Subcutaneous abdominal adipose tissue (tissue), 5 donors: Measurements from ENCODE around the gene TAF3.

Source experiments
- H3K27ac ChIP-seq: one replicate; pipeline ENCODE4 v1.7.0; 2013; ENCODE audit warnings: low read depth, mild to moderate bottlenecking, inconsistent platforms, low read length, moderate library complexity
- H3K27me3 ChIP-seq, 5 donors: one replicate each; pipeline ENCODE4 v1.7.0; 2013; ENCODE audit warnings: low read length in 5 of 5, inconsistent platforms in 1 of 5; ENCODE audit not compliant: control insufficient read depth in 5 of 5, insufficient read depth in 4 of 5
- H3K36me3 ChIP-seq, 5 donors: one replicate each; pipeline ENCODE4 v1.7.0; 2013; ENCODE audit warnings: low read length in 5 of 5; ENCODE audit not compliant: control insufficient read depth in 5 of 5, insufficient read depth in 5 of 5
- H3K4me1 ChIP-seq, 5 donors: one replicate each; pipeline ENCODE4 v1.7.0; 2013; ENCODE audit warnings: low read length in 5 of 5, mild to moderate bottlenecking in 3 of 5, moderate library complexity in 1 of 5; ENCODE audit not compliant: control insufficient read depth in 5 of 5, insufficient read depth in 5 of 5
- H3K4me3 ChIP-seq, 5 donors: one replicate each; pipeline ENCODE4 v1.7.0; 2013; ENCODE audit warnings: low read length in 5 of 5, low read depth in 1 of 5
- H3K9ac ChIP-seq, 5 donors: one replicate each; pipeline ENCODE4 v1.7.0; 2013; ENCODE audit warnings: low read length in 5 of 5, mild to moderate bottlenecking in 4 of 5, moderate library complexity in 3 of 5
- H3K9me3 ChIP-seq, 5 donors: one replicate each; pipeline ENCODE4 v1.7.0; 2013; ENCODE audit warnings: low read length in 5 of 5; ENCODE audit not compliant: control insufficient read depth in 5 of 5
- donor health status: healthy.
- donor health status: healthy.
- donor health status: healthy.
- donor health status: healthy.
- donor health status: healthy.

Gene TAF3

DNA sequence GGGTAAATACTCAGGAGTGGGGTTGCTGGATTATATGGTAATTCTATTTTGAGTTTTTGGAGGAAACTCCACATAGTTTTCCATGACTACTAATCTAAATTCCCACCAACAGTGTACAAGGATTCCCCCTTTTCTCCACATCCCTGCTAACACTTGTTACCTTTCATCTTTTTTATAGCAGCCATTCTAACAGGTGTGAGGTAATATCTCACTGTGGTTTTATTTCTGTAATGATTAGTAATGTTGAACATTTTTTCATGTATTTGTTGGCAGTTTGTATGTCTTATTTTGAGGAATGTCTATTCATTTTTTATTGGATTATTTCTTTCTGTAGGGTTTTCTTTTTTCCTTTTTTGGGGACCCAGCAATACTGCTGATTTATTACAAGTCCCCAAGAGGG is 14.9 kb downstream of the TAF3 start:
- Histone ChIP-seq H3K9ac (no peak overlapping the region), H3K4me1 (peaks cover 0 to 5% (median 0%) of the 10 kb centered on the region in 5 donors), H3K27me3 (no peaks in the 10 kb centered on the region), H3K27ac (no peak overlapping the region), H3K4me3 (no peak overlapping the region), H3K36me3 (peaks cover 0 to 3% (median 0%) of the 10 kb centered on the region in 5 donors), H3K9me3 (no peaks in the 10 kb centered on the region)

DNA sequence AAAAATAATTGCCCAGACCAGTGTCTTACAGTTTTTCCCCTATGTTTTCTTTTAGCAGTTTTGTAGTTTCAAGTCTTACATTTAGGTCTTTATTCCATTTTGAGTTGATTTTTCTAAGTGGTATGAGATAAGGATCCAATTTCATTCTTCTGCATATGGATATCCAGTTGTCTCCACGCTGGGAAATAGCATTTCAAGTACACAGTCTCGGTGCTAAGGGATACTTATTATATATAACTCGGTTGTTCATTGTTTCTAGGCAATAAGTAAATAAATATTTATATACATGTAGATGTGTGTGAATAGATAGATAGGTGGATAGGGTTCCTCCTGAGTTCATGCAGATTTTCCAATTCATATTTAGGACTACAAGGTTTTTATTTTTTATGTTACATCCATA is 16.0 kb downstream of the TAF3 start:
- no peak overlapping the region for H3K4me3 ChIP-seq
- no peaks in the 10 kb centered on the region for H3K27me3 ChIP-seq
- no peaks in the 10 kb centered on the region for H3K9me3 ChIP-seq
- H3K27ac ChIP-seq, result no peak overlapping the region
- H3K4me1 ChIP-seq, result peaks cover 0 to 5% (median 0%) of the 10 kb centered on the region in 5 donors
- no peak overlapping the region for H3K9ac ChIP-seq
- peaks cover 0 to 3% (median 0%) of the 10 kb centered on the region in 5 donors for H3K36me3 ChIP-seq

DNA sequence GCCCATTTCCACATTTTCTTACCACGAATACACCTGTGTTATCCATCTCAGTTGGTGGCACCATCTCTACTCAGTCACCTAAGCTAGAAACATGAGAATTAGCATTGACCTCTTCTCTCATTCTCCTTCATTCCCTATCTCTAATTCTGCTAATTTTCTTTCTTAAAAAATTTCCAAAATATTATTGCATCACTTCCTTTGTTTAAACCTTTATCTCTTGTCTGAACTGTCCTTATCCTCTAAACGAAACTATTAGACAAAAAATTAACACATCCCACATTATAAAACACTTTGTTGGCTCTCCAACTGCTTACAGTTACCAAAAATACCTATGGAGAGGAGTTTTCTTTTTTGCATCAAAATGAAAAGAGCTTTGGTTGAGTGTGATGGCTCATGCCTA is 18.3 kb downstream of the TAF3 start:
- Histone ChIP-seq H3K4me3 (no peak overlapping the region), H3K9ac (no peak overlapping the region), H3K36me3 (peaks cover 0 to 3% (median 0%) of the 10 kb centered on the region in 5 donors), H3K27ac (no peak overlapping the region), H3K4me1 (no peaks in the 10 kb centered on the region), H3K9me3 (no peaks in the 10 kb centered on the region), H3K27me3 (no peaks in the 10 kb centered on the region)

DNA sequence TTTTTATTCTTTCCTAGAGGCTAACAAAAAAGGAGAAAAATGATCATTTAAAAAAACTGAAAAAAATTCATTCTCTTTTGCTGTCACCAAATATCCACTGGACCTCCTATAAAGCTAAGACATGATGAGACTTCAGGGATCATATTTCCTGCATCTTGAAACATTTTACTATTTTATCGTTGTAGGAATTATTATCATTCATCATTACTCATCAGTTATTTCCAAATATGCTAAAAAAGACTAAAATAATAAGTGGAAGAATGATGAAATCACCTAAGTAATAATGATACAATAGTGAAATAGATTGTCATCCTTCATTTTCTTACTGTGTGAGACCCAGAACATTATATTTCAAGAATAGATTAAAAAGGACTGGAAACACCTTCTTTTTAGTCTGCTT is 28.3 kb downstream of the TAF3 start:
- no peaks in the 10 kb centered on the region for H3K36me3 ChIP-seq
- peaks cover 0 to 4% (median 0%) of the 10 kb centered on the region in 5 donors for H3K4me1 ChIP-seq
- H3K9me3 ChIP-seq, result no peaks in the 10 kb centered on the region
- H3K27me3 ChIP-seq, result no peaks in the 10 kb centered on the region
- no peak overlapping the region for H3K4me3 ChIP-seq
- H3K9ac ChIP-seq, result no peak overlapping the region
- no peak overlapping the region for H3K27ac ChIP-seq

DNA sequence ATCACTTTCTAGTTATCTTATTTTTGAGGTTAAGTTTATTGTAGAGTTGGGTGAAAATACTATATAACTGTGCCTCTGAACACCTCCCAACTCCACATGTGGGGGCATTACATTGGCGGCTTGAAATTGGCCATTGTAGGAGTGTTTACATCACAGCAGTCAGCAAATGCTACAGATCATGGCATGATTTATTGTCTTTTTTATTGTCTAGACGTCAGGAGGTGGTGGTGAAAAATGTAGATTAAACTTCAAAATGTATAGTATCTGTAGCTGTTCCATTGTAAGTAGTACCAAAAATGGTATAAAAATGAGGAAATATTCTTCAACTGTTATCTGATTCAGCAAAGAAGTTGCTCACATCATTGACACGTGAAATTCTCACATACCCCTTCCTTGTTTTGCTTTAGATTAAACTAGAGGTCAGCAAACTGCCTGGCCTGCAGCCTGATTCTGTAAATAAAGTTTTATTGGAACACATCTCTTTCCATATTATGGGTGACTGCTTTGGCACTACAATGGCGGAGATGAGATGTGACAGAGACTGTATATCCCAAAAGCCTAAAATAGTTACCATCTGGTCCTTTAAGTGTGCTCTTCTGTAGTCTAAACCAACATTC is 35.0 kb downstream of the TAF3 start:
- Histone ChIP-seq H3K27me3 (no peaks in the 10 kb centered on the region), H3K4me3 (no peak overlapping the region), H3K36me3 (no peaks in the 10 kb centered on the region), H3K9me3 (no peaks in the 10 kb centered on the region), H3K9ac (no peak overlapping the region), H3K27ac (no peak overlapping the region), H3K4me1 (peaks cover 0 to 13% (median 7%) of the 10 kb centered on the region in 5 donors)

DNA sequence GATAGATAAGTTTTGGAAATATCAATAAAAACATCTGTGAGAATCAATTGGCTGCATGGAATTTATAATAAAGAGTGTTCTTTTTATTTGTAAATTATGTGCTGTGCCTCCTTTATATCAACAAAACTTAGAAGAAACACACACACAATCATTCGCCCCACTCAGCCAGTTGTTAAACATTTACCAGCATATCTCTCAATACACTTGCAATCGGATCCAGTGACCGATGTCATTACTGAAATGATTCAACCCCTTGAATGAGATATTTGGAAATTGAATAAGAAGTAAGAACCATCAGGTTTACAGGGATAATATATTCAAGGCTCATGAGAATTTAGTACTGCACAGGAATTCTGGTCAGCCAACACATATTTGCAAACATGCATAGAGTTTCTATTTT is 35.6 kb downstream of the TAF3 start:
- H3K27ac ChIP-seq, result no peak overlapping the region
- no peaks in the 10 kb centered on the region for H3K36me3 ChIP-seq
- H3K4me3 ChIP-seq, result no peak overlapping the region
- H3K4me1 ChIP-seq, result peaks cover 0 to 14% (median 7%) of the 10 kb centered on the region in 5 donors
- H3K9me3 ChIP-seq, result no peaks in the 10 kb centered on the region
- H3K9ac ChIP-seq, result no peak overlapping the region
- no peaks in the 10 kb centered on the region for H3K27me3 ChIP-seq

DNA sequence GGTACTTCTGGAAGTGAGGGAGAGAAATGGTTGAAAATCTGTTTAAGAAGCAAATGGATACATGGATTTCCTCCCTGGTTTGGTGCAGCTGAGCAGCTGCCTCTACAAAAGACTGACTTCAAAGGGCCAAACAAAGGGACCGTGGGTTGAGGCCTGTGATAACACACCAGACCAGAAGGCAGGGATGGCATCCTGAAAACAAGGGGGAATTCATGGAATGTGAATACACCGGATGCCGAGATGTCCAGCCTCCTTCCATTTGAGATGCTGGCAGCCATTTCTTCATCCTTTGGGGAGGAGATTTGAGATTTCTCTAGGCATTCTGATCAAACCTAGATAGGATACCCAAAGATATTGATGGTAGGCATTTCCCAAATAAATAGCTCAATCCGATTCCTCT is 36.9 kb downstream of the TAF3 start:
- peaks cover 0 to 14% (median 7%) of the 10 kb centered on the region in 5 donors for H3K4me1 ChIP-seq
- no peaks in the 10 kb centered on the region for H3K27me3 ChIP-seq
- no peaks in the 10 kb centered on the region for H3K36me3 ChIP-seq
- H3K9me3 ChIP-seq, result peaks cover 0 to 2% (median 0%) of the 10 kb centered on the region in 5 donors
- H3K9ac ChIP-seq, result no peak overlapping the region
- H3K27ac ChIP-seq, result no peak overlapping the region
- no peak overlapping the region for H3K4me3 ChIP-seq

DNA sequence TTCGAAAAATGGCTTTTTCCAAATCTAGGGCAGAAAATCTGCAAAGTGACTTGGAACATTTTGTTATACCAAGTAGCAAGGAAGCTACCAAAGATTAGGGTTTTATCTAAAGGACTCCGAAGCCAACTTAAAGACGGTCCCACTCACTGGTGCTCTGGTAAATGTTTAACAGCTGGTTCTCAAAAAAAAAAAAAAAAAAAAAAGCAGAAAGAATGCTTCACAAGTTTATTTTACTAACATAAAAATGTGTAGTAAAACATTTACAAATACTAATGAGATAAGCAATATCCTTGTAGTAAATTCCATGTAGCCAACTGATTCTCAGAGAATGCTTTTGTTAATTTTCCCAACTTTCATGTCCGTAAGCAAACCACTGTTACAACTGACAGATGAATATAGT is 38.4 kb downstream of the TAF3 start:
- peaks cover 0 to 14% (median 7%) of the 10 kb centered on the region in 5 donors for H3K4me1 ChIP-seq
- no peaks in the 10 kb centered on the region for H3K27me3 ChIP-seq
- no peak overlapping the region for H3K4me3 ChIP-seq
- H3K9ac ChIP-seq, result no peak overlapping the region
- H3K9me3 ChIP-seq, result peaks cover 0 to 6% (median 4%) of the 10 kb centered on the region in 5 donors
- H3K36me3 ChIP-seq, result no peaks in the 10 kb centered on the region
- no peak overlapping the region for H3K27ac ChIP-seq

DNA sequence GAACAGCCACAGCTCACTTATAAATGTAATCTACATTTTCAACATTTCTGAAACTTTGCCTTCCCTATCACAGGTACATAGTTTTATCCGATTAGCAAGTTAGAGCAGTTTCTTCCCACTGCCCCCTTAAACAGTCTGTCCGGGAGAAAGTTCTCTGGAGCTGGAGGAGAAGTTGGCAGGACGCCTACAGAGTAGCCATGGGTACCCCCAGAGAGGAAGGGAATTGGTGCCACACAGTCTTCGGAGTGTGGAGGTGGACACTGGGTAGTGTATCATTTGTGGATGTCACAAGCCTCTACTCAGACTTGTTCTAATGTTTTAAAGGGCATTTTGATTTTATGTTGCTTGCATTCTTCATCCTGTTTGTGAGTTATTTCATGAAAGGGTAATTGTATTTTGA is 39.0 kb downstream of the TAF3 start:
- H3K27me3 ChIP-seq, result no peaks in the 10 kb centered on the region
- H3K9ac ChIP-seq, result no peak overlapping the region
- no peak overlapping the region for H3K4me3 ChIP-seq
- peaks cover 0 to 12% (median 7%) of the 10 kb centered on the region in 5 donors for H3K9me3 ChIP-seq
- no peak overlapping the region for H3K27ac ChIP-seq
- no peaks in the 10 kb centered on the region for H3K36me3 ChIP-seq
- peaks cover 0 to 14% (median 7%) of the 10 kb centered on the region in 5 donors for H3K4me1 ChIP-seq

DNA sequence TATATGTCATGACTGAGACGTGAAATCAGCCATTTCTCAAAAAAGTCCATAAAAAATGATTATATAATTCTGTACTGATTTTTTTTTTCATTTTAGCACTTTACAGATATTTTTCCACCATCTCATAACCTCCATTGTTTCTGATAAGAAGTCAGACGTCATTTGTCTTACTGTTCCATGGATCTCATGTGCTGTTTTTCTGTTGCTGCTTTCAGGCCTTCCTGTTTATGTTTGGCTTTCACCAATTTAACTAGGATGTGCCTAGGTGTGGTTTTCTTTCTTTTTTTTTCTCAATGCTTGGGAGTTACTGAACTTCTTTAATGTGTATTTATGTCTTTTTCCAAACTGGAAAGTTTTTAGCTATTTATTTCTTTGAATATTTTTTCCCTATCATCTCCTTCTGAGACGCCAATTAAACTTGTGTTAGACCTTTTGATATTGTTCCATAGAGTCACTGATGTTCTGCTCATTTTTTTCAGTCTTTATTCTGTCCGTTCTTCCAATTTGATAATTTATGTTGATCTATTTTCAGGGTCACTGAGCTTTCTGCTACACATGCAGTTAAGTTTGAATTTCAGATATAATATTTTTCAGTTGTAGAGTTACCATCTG is 43.3 kb downstream of the TAF3 start:
- H3K27me3 ChIP-seq, result no peaks in the 10 kb centered on the region
- no peak overlapping the region for H3K27ac ChIP-seq
- peaks cover 0 to 14% (median 12%) of the 10 kb centered on the region in 5 donors for H3K9me3 ChIP-seq

More for the DNA sequence above, 43.3 kb downstream of the TAF3 start:
- peaks cover 0 to 14% (median 7%) of the 10 kb centered on the region in 5 donors for H3K4me1 ChIP-seq
- H3K4me3 ChIP-seq, result no peak overlapping the region
- H3K9ac ChIP-seq, result no peak overlapping the region
- no peaks in the 10 kb centered on the region for H3K36me3 ChIP-seq
